Measurements from ENCODE around the gene CCDC134. TPM values are rescaled to one million over a fixed set of nuclear protein-coding genes. Genes with fewer than 3 reads are reported as not detected.

CCDC134 gene
- total and polyA plus RNA-seq, 9 of the 15 experiments (the other 6 are each of a cell fraction or from before 2014, with no cell fraction given): 0.56 to 11.9 (median 5.3) TPM

DNA sequence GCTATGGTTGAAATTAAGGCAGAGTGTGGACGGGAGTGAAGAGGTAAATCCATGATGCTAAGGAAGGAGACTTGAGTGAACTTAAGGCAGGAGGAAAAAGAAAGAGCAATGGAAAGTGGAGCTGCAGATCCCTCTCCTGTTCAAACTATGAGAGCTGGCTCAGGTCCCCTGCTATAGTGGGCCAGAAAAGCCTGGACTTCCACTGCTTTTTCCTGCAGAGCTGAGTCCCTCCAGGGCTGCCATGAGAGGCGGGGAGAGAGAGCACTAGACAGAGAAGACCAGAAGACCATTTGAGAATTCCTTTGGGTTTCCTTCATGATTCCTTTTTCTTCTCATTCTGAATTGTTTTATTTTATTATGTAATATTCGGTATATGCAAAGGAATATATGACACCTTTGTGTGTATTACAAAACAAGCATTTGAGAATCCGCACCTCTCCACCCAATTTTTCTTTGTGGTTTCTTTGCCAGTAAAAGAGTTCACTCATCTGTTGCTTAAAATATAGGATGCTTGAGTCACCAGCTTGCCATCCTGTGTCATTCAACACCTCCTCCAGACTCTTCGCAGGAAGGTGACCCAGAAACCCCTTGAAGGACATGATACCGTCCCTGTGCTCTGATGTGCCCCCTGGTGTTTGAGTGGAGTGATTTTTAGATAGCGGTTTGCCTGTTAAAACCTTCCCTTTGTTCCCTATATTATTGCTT, 56.8 kb downstream of the CCDC134 start (continued):
- peak; percentile 45 for TF ChIP-seq ATF3 (IDR thresholded peaks at IDR 0.05)
- TF ChIP-seq ATF3 (CRISPR knock-in tag; conservative IDR thresholded peaks at IDR 0.05): no peak
- TF ChIP-seq SRF (CRISPR knock-in tag; IDR thresholded peaks at IDR 0.05): no peak
- TF ChIP-seq KAT8 (IDR thresholded peaks at IDR 0.05; ENCODE audit: low read depth): no peak
- no peak for TF ChIP-seq ZNF780A (CRISPR knock-in tag; IDR thresholded peaks at IDR 0.05)
- TF ChIP-seq ZNF197 (CRISPR knock-in tag; IDR thresholded peaks at IDR 0.05; ENCODE audit: low read depth): no peak
- peak; percentile 63; the same call in 1 of the 2 replicates for TF ChIP-seq ZEB2 (IDR thresholded peaks at IDR 0.05)
- TF ChIP-seq, protein P1, sequence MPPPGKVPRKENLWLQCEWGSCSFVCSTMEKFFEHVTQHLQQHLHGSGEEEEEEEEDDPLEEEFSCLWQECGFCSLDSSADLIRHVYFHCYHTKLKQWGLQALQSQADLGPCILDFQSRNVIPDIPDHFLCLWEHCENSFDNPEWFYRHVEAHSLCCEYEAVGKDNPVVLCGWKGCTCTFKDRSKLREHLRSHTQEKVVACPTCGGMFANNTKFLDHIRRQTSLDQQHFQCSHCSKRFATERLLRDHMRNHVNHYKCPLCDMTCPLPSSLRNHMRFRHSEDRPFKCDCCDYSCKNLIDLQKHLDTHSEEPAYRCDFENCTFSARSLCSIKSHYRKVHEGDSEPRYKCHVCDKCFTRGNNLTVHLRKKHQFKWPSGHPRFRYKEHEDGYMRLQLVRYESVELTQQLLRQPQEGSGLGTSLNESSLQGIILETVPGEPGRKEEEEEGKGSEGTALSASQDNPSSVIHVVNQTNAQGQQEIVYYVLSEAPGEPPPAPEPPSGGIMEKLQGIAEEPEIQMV (tag; conservative IDR thresholded peaks at IDR 0.05; ENCODE audit: low read depth): no peak
- TF ChIP-seq PHB2 (IDR thresholded peaks at IDR 0.05; ENCODE audit: low read depth): no peak
- TF ChIP-seq, protein P2, sequence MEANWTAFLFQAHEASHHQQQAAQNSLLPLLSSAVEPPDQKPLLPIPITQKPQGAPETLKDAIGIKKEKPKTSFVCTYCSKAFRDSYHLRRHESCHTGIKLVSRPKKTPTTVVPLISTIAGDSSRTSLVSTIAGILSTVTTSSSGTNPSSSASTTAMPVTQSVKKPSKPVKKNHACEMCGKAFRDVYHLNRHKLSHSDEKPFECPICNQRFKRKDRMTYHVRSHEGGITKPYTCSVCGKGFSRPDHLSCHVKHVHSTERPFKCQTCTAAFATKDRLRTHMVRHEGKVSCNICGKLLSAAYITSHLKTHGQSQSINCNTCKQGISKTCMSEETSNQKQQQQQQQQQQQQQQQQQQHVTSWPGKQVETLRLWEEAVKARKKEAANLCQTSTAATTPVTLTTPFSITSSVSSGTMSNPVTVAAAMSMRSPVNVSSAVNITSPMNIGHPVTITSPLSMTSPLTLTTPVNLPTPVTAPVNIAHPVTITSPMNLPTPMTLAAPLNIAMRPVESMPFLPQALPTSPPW (CRISPR knock-in tag; IDR thresholded peaks at IDR 0.05): no peak
- TF ChIP-seq BRF1 (IDR thresholded peaks at IDR 0.05; ENCODE audit: borderline replicate concordance, extremely low read depth, insufficient read length): no peak
- no peak for TF ChIP-seq RBBP5 (IDR thresholded peaks at IDR 0.05; ENCODE audit: borderline replicate concordance, insufficient read depth, low read length, poor library complexity, severe bottlenecking)
- 0 out of 2 replicates have a peak, but pooled peaks have one; percentile 30 for TF ChIP-seq DEAF1 (CRISPR knock-in tag; IDR thresholded peaks at IDR 0.05)
- TF ChIP-seq, protein P3, sequence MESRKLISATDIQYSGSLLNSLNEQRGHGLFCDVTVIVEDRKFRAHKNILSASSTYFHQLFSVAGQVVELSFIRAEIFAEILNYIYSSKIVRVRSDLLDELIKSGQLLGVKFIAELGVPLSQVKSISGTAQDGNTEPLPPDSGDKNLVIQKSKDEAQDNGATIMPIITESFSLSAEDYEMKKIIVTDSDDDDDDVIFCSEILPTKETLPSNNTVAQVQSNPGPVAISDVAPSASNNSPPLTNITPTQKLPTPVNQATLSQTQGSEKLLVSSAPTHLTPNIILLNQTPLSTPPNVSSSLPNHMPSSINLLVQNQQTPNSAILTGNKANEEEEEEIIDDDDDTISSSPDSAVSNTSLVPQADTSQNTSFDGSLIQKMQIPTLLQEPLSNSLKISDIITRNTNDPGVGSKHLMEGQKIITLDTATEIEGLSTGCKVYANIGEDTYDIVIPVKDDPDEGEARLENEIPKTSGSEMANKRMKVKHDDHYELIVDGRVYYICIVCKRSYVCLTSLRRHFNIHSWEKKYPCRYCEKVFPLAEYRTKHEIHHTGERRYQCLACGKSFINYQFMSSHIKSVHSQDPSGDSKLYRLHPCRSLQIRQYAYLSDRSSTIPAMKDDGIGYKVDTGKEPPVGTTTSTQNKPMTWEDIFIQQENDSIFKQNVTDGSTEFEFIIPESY (CRISPR knock-in tag; IDR thresholded peaks at IDR 0.05): peak; percentile 58; the same call in 1 of the 2 replicates
- TF ChIP-seq CBFA2T2 (conservative IDR thresholded peaks at IDR 0.05): no peak
- peak; percentile 24; the same call in 1 of the 2 replicates for TF ChIP-seq FOSL1 (tag; conservative IDR thresholded peaks at IDR 0.05)
- no peak for TF ChIP-seq TEAD4 (IDR thresholded peaks at IDR 0.05; ENCODE audit: low read length)
- no peak for TF ChIP-seq TEAD4 (CRISPR knock-in tag; IDR thresholded peaks at IDR 0.05; ENCODE audit: borderline replicate concordance)
- no peak for TF ChIP-seq POLR2H (tag; IDR thresholded peaks at IDR 0.05; ENCODE audit: low read depth)
- TF ChIP-seq PML (IDR thresholded peaks at IDR 0.05; ENCODE audit: low read length): no peak
- TF ChIP-seq MXI1 (IDR thresholded peaks at IDR 0.05; ENCODE audit: low read depth, low read length): no peak

Data from K562 (cell line).